OCI-LY1 (cell line): Measurements from ENCODE around the gene TMC2.

Experiments
- H2AFZ ChIP-seq: fragments of 200-600 bp; sonication (generic), shearing (Covaris generic); 2 replicates; pipeline ENCODE4 v1.6.0; 2014; ENCODE audit warnings: antibody characterized with exemption, mild to moderate bottlenecking, low read length
- H3F3A ChIP-seq: fragments of 200-600 bp; sonication (generic), shearing (Covaris generic); 2 replicates; pipeline ENCODE4 v1.6.0; 2014; ENCODE audit warnings: mild to moderate bottlenecking, antibody characterized with exemption, low read length, moderate library complexity; ENCODE audit not compliant: insufficient read depth
- H3K27ac ChIP-seq: fragments of 200-600 bp; sonication (generic); 2 replicates; pipeline ENCODE4 v1.5.1; 2014; ENCODE audit warnings: low read length, mixed run types, mild to moderate bottlenecking, low read depth; ENCODE audit not compliant: poor library complexity, severe bottlenecking
- H3K27me3 ChIP-seq: fragments of 200-600 bp; sonication (generic); 2 replicates; pipeline ENCODE4 v1.6.0; 2014; ENCODE audit warnings: antibody characterized with exemption, mild to moderate bottlenecking, low read length, moderate library complexity; ENCODE audit not compliant: insufficient read depth
- H3K36me3 ChIP-seq: fragments of 200-600 bp; sonication (generic); 2 replicates; pipeline ENCODE4 v1.6.1; 2014; ENCODE audit warnings: mild to moderate bottlenecking, antibody characterized with exemption, low read length, moderate library complexity, mixed read lengths; ENCODE audit not compliant: insufficient read depth
- H3K4me1 ChIP-seq: fragments of 200-600 bp; sonication (generic); 2 replicates; pipeline ENCODE4 v1.5.1; 2014; ENCODE audit warnings: mild to moderate bottlenecking, low read length, moderate library complexity; ENCODE audit not compliant: insufficient read depth, severe bottlenecking
- H3K4me2 ChIP-seq: fragments of 200-600 bp; sonication (generic), shearing (Covaris generic); 2 replicates; pipeline ENCODE4 v1.6.1; 2014; ENCODE audit warnings: low read length
- H3K4me3 ChIP-seq: fragments of 200-600 bp; sonication (generic); 2 replicates; pipeline ENCODE4 v1.5.1; 2014; ENCODE audit warnings: low read length, low read depth, mild to moderate bottlenecking, mixed read lengths; ENCODE audit not compliant: poor library complexity, severe bottlenecking
- H3K79me2 ChIP-seq: fragments of 200-600 bp; shearing (Covaris generic); 2 replicates; pipeline ENCODE4 v1.6.1; 2016; ENCODE audit warnings: mixed run types, low read length, mixed read lengths; ENCODE audit not compliant: insufficient read depth
- H3K9ac ChIP-seq: fragments of 200-600 bp; sonication (generic), shearing (Covaris generic); 2 replicates; pipeline ENCODE4 v1.6.1; 2014; ENCODE audit warnings: mild to moderate bottlenecking, low read length, mixed read lengths
- H3K9me2 ChIP-seq: fragments of 200-600 bp; sonication (generic), shearing (Covaris generic); 2 replicates; pipeline ENCODE4 v1.6.1; 2014; ENCODE audit warnings: low read depth, mild to moderate bottlenecking, low read length, mixed read lengths
- H3K9me3 ChIP-seq: fragments of 200-600 bp; shearing (Covaris generic); 2 replicates; pipeline ENCODE4 v1.6.1; 2014; ENCODE audit warnings: low read length, mixed read lengths
- H4K20me1 ChIP-seq: fragments of 200-600 bp; sonication (generic), shearing (Covaris generic); 2 replicates; pipeline ENCODE4 v1.6.0; 2016; ENCODE audit warnings: mild to moderate bottlenecking, low read length; ENCODE audit not compliant: insufficient read depth
- EZH2 ChIP-seq: fragments of 200-600 bp; sonication (generic), shearing (Covaris generic); IDR thresholded peaks from 2 replicates; pipeline ENCODE4 v1.8.0; 2017; ENCODE audit warnings: borderline replicate concordance, mixed run types, mild to moderate bottlenecking, antibody characterized with exemption, low read length, moderate library complexity, mixed read lengths
- TF ChIP-seq, protein P1 (sequence below): fragments of 200-600 bp; sonication (generic), shearing (Covaris generic); IDR thresholded peaks from 2 replicates; pipeline ENCODE4 v1.5.1; 2017; ENCODE audit warnings: mild to moderate bottlenecking, antibody characterized with exemption, low read length, moderate library complexity, mixed read lengths

TMC2 gene

DNA sequence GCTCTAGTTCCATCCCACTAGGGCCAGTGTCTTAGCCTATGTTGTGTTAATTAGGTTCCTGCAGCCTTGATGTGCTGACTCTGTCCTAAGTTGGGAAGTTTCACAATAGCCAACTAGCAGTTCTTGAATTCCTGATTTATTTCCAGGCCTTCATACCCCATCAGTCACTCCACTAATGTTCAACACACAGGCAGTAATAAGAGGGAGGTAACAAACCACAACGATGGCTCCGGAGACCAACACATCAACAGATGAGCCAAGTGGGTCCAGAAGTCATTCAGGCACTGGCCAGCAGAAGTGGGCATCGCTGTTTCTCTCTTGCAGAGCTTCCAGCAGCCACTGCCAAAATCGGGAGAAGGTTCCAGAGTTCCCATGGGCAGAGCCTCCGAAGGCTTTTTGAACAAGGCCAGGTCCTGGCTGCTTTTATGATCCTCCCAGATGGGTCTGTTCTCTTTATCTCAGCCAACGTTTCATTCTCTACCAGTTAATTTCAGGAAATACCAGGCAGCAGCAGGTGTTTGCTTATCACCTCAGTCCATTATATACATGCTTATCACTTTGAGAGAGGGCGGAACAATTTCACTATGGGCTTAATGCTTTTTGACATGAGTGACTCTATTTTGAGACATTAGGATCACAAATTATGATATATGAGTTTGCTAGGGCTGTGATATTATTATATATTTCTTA is 67.6 kb downstream of the TMC2 start:
- no peaks in the 10 kb centered on the region for H3K36me3 ChIP-seq
- H3K27ac ChIP-seq = no peak overlapping the region
- TF ChIP-seq, protein P1, sequence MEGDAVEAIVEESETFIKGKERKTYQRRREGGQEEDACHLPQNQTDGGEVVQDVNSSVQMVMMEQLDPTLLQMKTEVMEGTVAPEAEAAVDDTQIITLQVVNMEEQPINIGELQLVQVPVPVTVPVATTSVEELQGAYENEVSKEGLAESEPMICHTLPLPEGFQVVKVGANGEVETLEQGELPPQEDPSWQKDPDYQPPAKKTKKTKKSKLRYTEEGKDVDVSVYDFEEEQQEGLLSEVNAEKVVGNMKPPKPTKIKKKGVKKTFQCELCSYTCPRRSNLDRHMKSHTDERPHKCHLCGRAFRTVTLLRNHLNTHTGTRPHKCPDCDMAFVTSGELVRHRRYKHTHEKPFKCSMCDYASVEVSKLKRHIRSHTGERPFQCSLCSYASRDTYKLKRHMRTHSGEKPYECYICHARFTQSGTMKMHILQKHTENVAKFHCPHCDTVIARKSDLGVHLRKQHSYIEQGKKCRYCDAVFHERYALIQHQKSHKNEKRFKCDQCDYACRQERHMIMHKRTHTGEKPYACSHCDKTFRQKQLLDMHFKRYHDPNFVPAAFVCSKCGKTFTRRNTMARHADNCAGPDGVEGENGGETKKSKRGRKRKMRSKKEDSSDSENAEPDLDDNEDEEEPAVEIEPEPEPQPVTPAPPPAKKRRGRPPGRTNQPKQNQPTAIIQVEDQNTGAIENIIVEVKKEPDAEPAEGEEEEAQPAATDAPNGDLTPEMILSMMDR = no peak
- no peak for TF ChIP-seq EZH2

GRCh38 chr20:2604506-2604835 is 68.1 kb downstream of the TMC2 start:
- TF ChIP-seq EZH2 = no peak
- TF ChIP-seq, protein P1 = no peak
- no peak overlapping the region for H3K27ac ChIP-seq
- H3F3A ChIP-seq = no peaks in the 10 kb centered on the region
- no peaks in the 10 kb centered on the region for H3K27me3 ChIP-seq
- 0 out of 2 replicates have a peak, but pooled peaks cover 4% of the 10 kb centered on the region for H3K9me3 ChIP-seq
- H3K4me3 ChIP-seq = no peak overlapping the region
- H3K4me2 ChIP-seq = no peak overlapping the region
- H3K79me2 ChIP-seq = no peaks in the 10 kb centered on the region
- no peak overlapping the region for H2AFZ ChIP-seq
- H3K9me2 ChIP-seq = no peaks in the 10 kb centered on the region
- H3K36me3 ChIP-seq = no peaks in the 10 kb centered on the region
- no peaks in the 10 kb centered on the region for H4K20me1 ChIP-seq
- no peaks in the 10 kb centered on the region for H3K4me1 ChIP-seq
- H3K9ac ChIP-seq = no peak overlapping the region

More for the DNA sequence above, 67.6 kb downstream of the TMC2 start:
- H3K4me2 ChIP-seq = no peak overlapping the region
- no peak overlapping the region for H3K9ac ChIP-seq
- H3K4me3 ChIP-seq = no peak overlapping the region
- H3K79me2 ChIP-seq = no peaks in the 10 kb centered on the region
- H3K27me3 ChIP-seq = no peaks in the 10 kb centered on the region
- 0 out of 2 replicates have a peak, but pooled peaks cover 4% of the 10 kb centered on the region for H3K9me3 ChIP-seq
- H2AFZ ChIP-seq = no peak overlapping the region
- H3K9me2 ChIP-seq = no peaks in the 10 kb centered on the region
- H4K20me1 ChIP-seq = no peaks in the 10 kb centered on the region
- H3F3A ChIP-seq = no peaks in the 10 kb centered on the region
- H3K4me1 ChIP-seq = no peaks in the 10 kb centered on the region

DNA sequence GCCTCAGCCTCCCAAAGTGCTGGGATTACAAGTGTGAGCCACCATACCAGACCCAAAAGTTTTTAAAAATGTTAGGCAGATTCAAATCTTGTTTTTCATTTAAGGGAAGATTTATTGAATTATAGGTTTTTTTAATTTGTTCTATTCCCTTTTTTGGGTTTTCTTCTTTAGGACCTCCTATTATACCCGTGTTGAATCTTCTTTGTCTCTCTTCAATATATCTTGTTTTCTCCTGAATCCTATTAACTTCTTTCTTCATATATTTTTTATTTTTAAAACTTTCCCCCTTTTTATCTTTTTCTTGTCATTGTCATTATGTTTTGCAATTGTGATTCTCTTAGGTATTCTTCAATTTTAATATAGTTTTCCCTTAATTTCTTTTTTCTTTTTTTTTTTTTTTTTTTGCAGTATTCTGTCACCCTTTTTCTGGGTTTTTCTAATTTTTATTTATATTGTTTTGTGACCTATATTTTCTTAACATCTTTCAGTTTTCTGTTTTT is 70.2 kb downstream of the TMC2 start:
- Histone ChIP-seq H3K79me2 (no peaks in the 10 kb centered on the region), H3K36me3 (no peaks in the 10 kb centered on the region), H3K27ac (no peak overlapping the region), H3K9ac (no peak overlapping the region), H3K4me3 (no peak overlapping the region), H4K20me1 (no peaks in the 10 kb centered on the region), H3K4me1 (no peaks in the 10 kb centered on the region), H3K27me3 (no peaks in the 10 kb centered on the region), H3K9me3 (0 out of 2 replicates have a peak, but pooled peaks cover 4% of the 10 kb centered on the region), H2AFZ (no peak overlapping the region), H3F3A (no peaks in the 10 kb centered on the region), H3K4me2 (no peak overlapping the region), H3K9me2 (no peaks in the 10 kb centered on the region)
- TF ChIP-seq, protein P1 = no peak
- no peak for TF ChIP-seq EZH2
